Measurements from ENCODE around the gene TMEM9.

The TMEM9 gene

GRCh38 chr1:201180901-201181300 lies 26.6 kb upstream of the TMEM9 start (continued):
- TF ChIP-seq ZNF274 (IDR thresholded peaks at IDR 0.05; ENCODE audit: low read length) (no peak), ZNF274 (tag by site-specific recombination; IDR thresholded peaks at IDR 0.05; ENCODE audit: borderline replicate concordance) (no peak), YY1 (tag by site-specific recombination; IDR thresholded peaks at IDR 0.05) (no peak), PRDM1 (tag by site-specific recombination; IDR thresholded peaks at IDR 0.05) (no peak), ZNF114 (tag by site-specific recombination; IDR thresholded peaks at IDR 0.05) (no peak)

GRCh38 chr1:201180141-201180540 lies 25.9 kb upstream of the TMEM9 start:
- ChIA-PET CTCF (interaction anchor here (1.4 kb wide), 1 partner anchor 61 kb away, joined by 3 read pairs; no protein-coding TSS in a partner anchor), POLR2A (no interaction called here)

More at GRCh38 chr1:201180141-201180540, 25.9 kb upstream of the TMEM9 start:
- no peak overlapping the region for H3K4me3 ChIP-seq (ENCODE audit: low read depth, low read length)
- H3K36me3 ChIP-seq (ENCODE audit: control insufficient read depth in 2 of 2, insufficient read depth in 1 of 2, low read length in 2 of 2), result no peaks in the 10 kb centered on the region
- TF ChIP-seq ZNF544 (tag by site-specific recombination; IDR thresholded peaks at IDR 0.05), result no peak
- TF ChIP-seq ZNF239 (tag by site-specific recombination; IDR thresholded peaks at IDR 0.05), result no peak
- TF ChIP-seq ZBTB10 (tag by site-specific recombination; IDR thresholded peaks at IDR 0.05), result no peak
- no peak for TF ChIP-seq CTCF (tag by site-specific recombination; IDR thresholded peaks at IDR 0.05)
- TF ChIP-seq ZNF140 (tag by site-specific recombination; IDR thresholded peaks at IDR 0.05), result no peak
- no peak for TF ChIP-seq ZBTB44 (tag by site-specific recombination; IDR thresholded peaks at IDR 0.05)
- TF ChIP-seq ZNF704 (tag by site-specific recombination; IDR thresholded peaks at IDR 0.05), result no peak
- TF ChIP-seq ZFP41 (tag by site-specific recombination; IDR thresholded peaks at IDR 0.05; ENCODE audit: borderline replicate concordance), result no peak
- TF ChIP-seq SETDB1 (IDR thresholded peaks at IDR 0.05; ENCODE audit: insufficient read length, low read length), result no peak
- no peak for TF ChIP-seq ZNF391 (tag by site-specific recombination; IDR thresholded peaks at IDR 0.05; ENCODE audit: borderline replicate concordance, low read depth)
- no peak for TF ChIP-seq ZNF24 (tag by site-specific recombination; IDR thresholded peaks at IDR 0.05)
- TF ChIP-seq KLF1 (tag by site-specific recombination; IDR thresholded peaks at IDR 0.05), result no peak
- TF ChIP-seq SP2 (tag by site-specific recombination; IDR thresholded peaks at IDR 0.05), result no peak
- TF ChIP-seq ZBTB8A (tag by site-specific recombination; IDR thresholded peaks at IDR 0.05), result no peak
- no peak overlapping the region for H3K27ac ChIP-seq (ENCODE audit: extremely low read depth, low read depth, low read length)
- no peaks in the 10 kb centered on the region for H3K9me3 ChIP-seq (ENCODE audit: control insufficient read depth, insufficient read depth, low read depth, low read length)
- H3K4me1 ChIP-seq (ENCODE audit: control insufficient read depth, insufficient read depth, low read length), result no peaks in the 10 kb centered on the region

Measured in HEK293 (cell line).